ENCODE measurements around the gene AURKB. TPM values are rescaled to one million over a fixed set of nuclear protein-coding genes. Genes with fewer than 3 reads are reported as not detected.
A peak's percentile ranks its signal among the peaks of the same experiment; 100 is the strongest.

Gene AURKB
- total and polyA plus RNA-seq, 2 of the 13 experiments (the other 11 are each of a cell fraction or from before 2014, with no cell fraction given): 29.5 to 75.3 TPM

DNA sequence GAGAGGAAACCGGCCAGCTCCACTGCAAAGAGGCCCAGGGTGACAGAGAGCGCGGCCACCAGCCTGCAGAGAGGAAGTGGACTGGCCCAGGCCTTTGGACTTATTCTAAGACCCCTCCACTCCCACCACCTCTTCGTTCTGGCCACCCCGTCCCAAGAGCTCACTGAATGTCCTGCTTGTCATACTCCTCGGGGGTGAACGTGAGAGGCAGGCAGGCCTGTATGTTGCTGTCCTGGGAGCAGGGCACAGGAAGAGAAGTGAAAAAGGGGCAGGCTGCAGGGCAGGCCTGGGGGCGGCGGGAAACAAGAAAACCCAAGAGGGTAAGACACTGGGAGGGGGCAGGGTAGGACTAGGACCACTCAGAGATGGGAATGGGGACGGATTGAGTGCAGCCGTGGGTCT is 34.6 kb downstream of the AURKB start (continued):
- TF ChIP-seq SALL2 (CRISPR knock-in tag; IDR thresholded peaks at IDR 0.05): peak; percentile 2; the same call in 1 of the 2 replicates
- TF ChIP-seq MZF1 (CRISPR knock-in tag; IDR thresholded peaks at IDR 0.05; ENCODE audit: borderline replicate concordance): no peak
- TF ChIP-seq ZNF615 (CRISPR knock-in tag; IDR thresholded peaks at IDR 0.05; ENCODE audit: borderline replicate concordance): peak; percentile 70; the same call in 1 of the 2 replicates
- TF ChIP-seq ATF7 (IDR thresholded peaks at IDR 0.05): no peak
- no peak for TF ChIP-seq ATF7 (CRISPR knock-in tag; IDR thresholded peaks at IDR 0.05)
- TF ChIP-seq MIER3 (CRISPR knock-in tag; IDR thresholded peaks at IDR 0.05; ENCODE audit: borderline replicate concordance): no peak
- no peak for TF ChIP-seq NCOR1 (IDR thresholded peaks at IDR 0.05; ENCODE audit: borderline replicate concordance, low read length)
- TF ChIP-seq STAT5B (CRISPR knock-in tag; IDR thresholded peaks at IDR 0.05): no peak
- TF ChIP-seq, protein P1, sequence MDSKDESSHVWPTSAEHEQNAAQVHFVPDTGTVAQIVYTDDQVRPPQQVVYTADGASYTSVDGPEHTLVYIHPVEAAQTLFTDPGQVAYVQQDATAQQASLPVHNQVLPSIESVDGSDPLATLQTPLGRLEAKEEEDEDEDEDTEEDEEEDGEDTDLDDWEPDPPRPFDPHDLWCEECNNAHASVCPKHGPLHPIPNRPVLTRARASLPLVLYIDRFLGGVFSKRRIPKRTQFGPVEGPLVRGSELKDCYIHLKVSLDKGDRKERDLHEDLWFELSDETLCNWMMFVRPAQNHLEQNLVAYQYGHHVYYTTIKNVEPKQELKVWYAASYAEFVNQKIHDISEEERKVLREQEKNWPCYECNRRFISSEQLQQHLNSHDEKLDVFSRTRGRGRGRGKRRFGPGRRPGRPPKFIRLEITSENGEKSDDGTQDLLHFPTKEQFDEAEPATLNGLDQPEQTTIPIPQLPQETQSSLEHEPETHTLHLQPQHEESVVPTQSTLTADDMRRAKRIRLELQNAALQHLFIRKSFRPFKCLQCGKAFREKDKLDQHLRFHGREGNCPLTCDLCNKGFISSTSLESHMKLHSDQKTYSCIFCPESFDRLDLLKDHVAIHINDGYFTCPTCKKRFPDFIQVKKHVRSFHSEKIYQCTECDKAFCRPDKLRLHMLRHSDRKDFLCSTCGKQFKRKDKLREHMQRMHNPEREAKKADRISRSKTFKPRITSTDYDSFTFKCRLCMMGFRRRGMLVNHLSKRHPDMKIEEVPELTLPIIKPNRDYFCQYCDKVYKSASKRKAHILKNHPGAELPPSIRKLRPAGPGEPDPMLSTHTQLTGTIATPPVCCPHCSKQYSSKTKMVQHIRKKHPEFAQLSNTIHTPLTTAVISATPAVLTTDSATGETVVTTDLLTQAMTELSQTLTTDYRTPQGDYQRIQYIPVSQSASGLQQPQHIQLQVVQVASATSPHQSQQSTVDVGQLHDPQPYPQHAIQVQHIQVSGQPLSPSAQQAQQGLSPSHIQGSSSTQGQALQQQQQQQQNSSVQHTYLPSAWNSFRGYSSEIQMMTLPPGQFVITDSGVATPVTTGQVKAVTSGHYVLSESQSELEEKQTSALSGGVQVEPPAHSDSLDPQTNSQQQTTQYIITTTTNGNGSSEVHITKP (CRISPR knock-in tag; IDR thresholded peaks at IDR 0.05; ENCODE audit: low read depth): peak; percentile 93
- TF ChIP-seq PTBP1 (IDR thresholded peaks at IDR 0.05; ENCODE audit: low read depth, low read length, poor library complexity, severe bottlenecking): no peak
- no peak for TF ChIP-seq EED (CRISPR knock-in tag; IDR thresholded peaks at IDR 0.05)
- TF ChIP-seq, protein P2, sequence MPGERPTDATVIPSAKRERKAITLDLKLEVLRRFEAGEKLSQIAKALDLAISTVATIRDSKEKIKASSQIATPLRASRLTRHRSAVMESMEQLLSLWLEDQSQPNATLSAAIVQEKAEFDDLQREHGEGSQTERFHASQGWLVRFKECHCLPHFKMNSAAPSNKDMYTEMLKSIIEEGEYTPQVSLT (CRISPR knock-in tag; IDR thresholded peaks at IDR 0.05; ENCODE audit: borderline replicate concordance, low read depth): no peak
- TF ChIP-seq NRL (CRISPR knock-in tag; IDR thresholded peaks at IDR 0.05; ENCODE audit: borderline replicate concordance): 0 out of 2 replicates have a peak, but pooled peaks have one; percentile 14
- TF ChIP-seq GABPB1 (CRISPR knock-in tag; IDR thresholded peaks at IDR 0.05): no peak
- TF ChIP-seq ISL2 (CRISPR knock-in tag; IDR thresholded peaks at IDR 0.05): 0 out of 2 replicates have a peak, but pooled peaks have one; percentile 15
- TF ChIP-seq, protein P3, sequence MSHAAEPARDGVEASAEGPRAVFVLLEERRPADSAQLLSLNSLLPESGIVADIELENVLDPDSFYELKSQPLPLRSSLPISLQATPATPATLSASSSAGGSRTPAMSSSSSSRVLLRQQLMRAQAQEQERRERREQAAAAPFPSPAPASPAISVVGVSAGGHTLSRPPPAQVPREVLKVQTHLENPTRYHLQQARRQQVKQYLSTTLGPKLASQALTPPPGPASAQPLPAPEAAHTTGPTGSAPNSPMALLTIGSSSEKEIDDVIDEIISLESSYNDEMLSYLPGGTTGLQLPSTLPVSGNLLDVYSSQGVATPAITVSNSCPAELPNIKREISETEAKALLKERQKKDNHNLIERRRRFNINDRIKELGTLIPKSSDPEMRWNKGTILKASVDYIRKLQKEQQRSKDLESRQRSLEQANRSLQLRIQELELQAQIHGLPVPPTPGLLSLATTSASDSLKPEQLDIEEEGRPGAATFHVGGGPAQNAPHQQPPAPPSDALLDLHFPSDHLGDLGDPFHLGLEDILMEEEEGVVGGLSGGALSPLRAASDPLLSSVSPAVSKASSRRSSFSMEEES (CRISPR knock-in tag; IDR thresholded peaks at IDR 0.05): 0 out of 2 replicates have a peak, but pooled peaks have one; percentile 6
- TF ChIP-seq KDM6A (CRISPR knock-in tag; IDR thresholded peaks at IDR 0.05; ENCODE audit: low read depth): no peak
- TF ChIP-seq IRX3 (CRISPR knock-in tag; IDR thresholded peaks at IDR 0.05; ENCODE audit: borderline replicate concordance, low read depth): no peak
- TF ChIP-seq, protein P4, sequence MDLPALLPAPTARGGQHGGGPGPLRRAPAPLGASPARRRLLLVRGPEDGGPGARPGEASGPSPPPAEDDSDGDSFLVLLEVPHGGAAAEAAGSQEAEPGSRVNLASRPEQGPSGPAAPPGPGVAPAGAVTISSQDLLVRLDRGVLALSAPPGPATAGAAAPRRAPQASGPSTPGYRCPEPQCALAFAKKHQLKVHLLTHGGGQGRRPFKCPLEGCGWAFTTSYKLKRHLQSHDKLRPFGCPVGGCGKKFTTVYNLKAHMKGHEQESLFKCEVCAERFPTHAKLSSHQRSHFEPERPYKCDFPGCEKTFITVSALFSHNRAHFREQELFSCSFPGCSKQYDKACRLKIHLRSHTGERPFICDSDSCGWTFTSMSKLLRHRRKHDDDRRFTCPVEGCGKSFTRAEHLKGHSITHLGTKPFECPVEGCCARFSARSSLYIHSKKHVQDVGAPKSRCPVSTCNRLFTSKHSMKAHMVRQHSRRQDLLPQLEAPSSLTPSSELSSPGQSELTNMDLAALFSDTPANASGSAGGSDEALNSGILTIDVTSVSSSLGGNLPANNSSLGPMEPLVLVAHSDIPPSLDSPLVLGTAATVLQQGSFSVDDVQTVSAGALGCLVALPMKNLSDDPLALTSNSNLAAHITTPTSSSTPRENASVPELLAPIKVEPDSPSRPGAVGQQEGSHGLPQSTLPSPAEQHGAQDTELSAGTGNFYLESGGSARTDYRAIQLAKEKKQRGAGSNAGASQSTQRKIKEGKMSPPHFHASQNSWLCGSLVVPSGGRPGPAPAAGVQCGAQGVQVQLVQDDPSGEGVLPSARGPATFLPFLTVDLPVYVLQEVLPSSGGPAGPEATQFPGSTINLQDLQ (CRISPR knock-in tag; IDR thresholded peaks at IDR 0.05): no peak
- no peak for TF ChIP-seq FOXA3 (CRISPR knock-in tag; IDR thresholded peaks at IDR 0.05)
- TF ChIP-seq ARNT2 (CRISPR knock-in tag; IDR thresholded peaks at IDR 0.05; ENCODE audit: low read depth): 0 out of 2 replicates have a peak, but pooled peaks have one; percentile 6
- no peak for TF ChIP-seq KDM1A (CRISPR knock-in tag; IDR thresholded peaks at IDR 0.05)
- 0 out of 2 replicates have a peak, but pooled peaks have one; percentile 40 for TF ChIP-seq ZSCAN30 (CRISPR knock-in tag; IDR thresholded peaks at IDR 0.05)
- TF ChIP-seq ZBTB42 (CRISPR knock-in tag; IDR thresholded peaks at IDR 0.05): no peak

Data from HepG2 (cell line).